Measurements from ENCODE around the gene LY6G5B.

DNA sequence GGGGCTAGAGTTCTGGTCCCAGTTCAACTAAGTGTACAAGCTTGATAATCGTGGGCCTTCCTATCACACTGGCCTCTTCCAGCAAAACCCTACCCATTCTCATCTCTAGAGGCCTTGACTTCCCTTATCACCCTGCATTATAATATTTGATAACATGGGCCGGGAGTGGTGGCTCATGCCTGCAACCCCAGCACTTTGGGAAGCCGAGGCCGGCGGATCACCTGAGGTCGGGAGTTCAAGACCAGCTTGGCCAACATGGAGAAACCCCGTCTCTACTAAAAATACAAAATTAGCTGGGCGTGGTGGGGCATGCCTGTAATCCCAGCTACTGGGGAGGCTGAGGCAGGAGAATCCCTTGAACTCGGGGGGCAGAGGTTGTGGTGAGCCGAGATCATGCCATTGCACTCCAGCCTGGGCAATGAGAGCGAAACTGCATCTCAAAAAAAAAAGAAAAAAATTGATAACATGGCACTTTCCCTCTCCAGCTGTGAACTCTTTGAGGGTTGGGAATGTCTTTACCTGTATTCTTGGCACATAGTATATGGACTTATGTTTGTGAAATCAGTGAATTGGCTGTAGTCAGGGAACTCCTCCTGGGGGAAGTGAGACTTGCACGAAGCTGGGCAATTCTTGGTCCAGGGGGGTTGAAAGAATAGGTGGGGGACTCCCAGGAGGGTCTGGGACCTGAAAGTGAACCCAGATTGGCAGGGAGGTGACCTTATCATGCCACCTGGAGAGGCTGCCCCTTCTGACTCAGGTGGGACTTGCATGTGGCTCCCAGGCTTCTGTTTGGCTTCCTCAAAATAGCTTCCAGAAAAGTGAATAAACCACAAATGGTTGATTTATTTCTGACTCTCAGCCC, 8.3 kb upstream of the LY6G5B start:
- TF ChIP-seq GATA2 (IDR thresholded peaks at IDR 0.05; ENCODE audit: low read depth, low read length) (no peak), GATA3 (IDR thresholded peaks at IDR 0.05; ENCODE audit: low read depth, low read length) (no peak)

Measured in SH-SY5Y (cell line).